VCaP (cell line): Measurements from ENCODE around the gene OR6K6.

Source experiments
- H3K27ac ChIP-seq: fragments of 450-650 bp; 2 replicates; pipeline ENCODE4 v1.5.1; 2017
- CTCF ChIP-seq: fragments of 450-650 bp; conservative IDR thresholded peaks from 2 replicates; pipeline ENCODE4 v1.5.1; 2017; ENCODE audit warnings: mild to moderate bottlenecking, moderate library complexity

Gene OR6K6

GRCh38 chr1:158724442-158724841, 30.1 kb upstream of the OR6K6 start:
- no peak overlapping the region for H3K27ac ChIP-seq
- TF ChIP-seq CTCF = no peak

- no peak overlapping the region for H3K27ac ChIP-seq
- TF ChIP-seq CTCF = no peak
These were observed 25.9 kb upstream of the OR6K6 start for GRCh38 chr1:158728510-158729225.

GRCh38 chr1:158730453-158730852, 24.1 kb upstream of the OR6K6 start:
- no peak overlapping the region for H3K27ac ChIP-seq
- no peak for TF ChIP-seq CTCF

GRCh38 chr1:158731707-158732106, 22.8 kb upstream of the OR6K6 start:
- H3K27ac ChIP-seq = no peak overlapping the region
- TF ChIP-seq CTCF = no peak

- TF ChIP-seq CTCF = no peak
- no peak overlapping the region for H3K27ac ChIP-seq
These were observed 22.0 kb upstream of the OR6K6 start for GRCh38 chr1:158732524-158732923.

- no peak for TF ChIP-seq CTCF
- no peak overlapping the region for H3K27ac ChIP-seq
These were observed 18.7 kb upstream of the OR6K6 start for GRCh38 chr1:158735848-158736247.

- no peak overlapping the region for H3K27ac ChIP-seq
- TF ChIP-seq CTCF = no peak
These were observed 2.3 kb upstream of the OR6K6 start for GRCh38 chr1:158752155-158752712.
